Measurements from ENCODE around the gene SAA1.

Gene SAA1

DNA sequence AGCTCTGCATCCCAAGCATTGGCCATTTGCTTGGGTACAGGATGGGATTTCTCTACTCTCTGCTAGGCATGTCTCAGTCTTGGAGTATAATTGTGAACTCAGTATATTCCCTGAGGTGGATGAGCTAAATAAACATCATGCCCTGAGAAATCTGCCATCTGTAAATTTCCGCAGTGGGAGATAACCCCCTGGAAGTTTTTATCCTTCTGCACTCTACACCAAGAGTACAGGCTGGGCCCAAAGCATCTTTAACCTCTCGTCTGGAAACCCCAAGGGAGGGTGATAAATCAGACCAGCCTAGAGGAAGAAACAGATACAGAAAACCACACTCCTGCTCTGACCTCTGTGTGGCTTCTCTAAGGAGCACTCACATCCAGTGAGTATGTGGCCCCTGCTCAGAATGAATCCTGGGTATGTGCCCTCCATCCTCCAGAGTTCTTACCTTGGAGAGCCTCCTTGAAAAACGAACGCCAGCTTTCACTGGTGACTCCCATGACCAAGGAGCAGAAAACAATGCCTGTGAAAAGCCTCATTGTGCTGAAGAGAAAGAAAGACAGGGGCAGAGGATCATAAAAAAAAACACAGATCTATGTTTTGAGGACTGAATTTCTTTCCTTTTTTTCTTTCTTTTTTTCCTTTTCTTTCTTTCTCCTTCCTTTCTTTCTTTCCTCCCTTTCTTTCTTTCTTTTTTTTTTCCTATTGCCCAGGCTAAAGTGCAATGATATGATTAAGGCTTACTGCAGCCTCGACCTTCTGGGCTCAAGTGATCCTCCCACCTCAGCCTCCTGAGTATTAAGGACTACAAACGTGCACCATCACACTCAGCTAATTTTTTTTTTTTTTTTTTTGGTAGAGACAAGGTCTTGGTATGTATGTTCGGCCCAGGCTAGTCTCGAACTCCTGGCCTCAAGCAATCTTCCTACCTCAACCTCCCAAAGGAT is 30.4 kb upstream of the SAA1 start:
- Histone ChIP-seq H3K4me3 (replicated peaks; ENCODE audit: insufficient read depth, low read length) (no peak overlapping the region), H3K27me3 (ENCODE audit: insufficient read depth, poor library complexity, severe bottlenecking) (peaks cover 2% of the 10 kb centered on the region), H3K27ac (replicated peaks) (no peak overlapping the region)
- TF ChIP-seq, protein P1, sequence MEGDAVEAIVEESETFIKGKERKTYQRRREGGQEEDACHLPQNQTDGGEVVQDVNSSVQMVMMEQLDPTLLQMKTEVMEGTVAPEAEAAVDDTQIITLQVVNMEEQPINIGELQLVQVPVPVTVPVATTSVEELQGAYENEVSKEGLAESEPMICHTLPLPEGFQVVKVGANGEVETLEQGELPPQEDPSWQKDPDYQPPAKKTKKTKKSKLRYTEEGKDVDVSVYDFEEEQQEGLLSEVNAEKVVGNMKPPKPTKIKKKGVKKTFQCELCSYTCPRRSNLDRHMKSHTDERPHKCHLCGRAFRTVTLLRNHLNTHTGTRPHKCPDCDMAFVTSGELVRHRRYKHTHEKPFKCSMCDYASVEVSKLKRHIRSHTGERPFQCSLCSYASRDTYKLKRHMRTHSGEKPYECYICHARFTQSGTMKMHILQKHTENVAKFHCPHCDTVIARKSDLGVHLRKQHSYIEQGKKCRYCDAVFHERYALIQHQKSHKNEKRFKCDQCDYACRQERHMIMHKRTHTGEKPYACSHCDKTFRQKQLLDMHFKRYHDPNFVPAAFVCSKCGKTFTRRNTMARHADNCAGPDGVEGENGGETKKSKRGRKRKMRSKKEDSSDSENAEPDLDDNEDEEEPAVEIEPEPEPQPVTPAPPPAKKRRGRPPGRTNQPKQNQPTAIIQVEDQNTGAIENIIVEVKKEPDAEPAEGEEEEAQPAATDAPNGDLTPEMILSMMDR (IDR thresholded peaks at IDR 0.05; ENCODE audit: insufficient read depth, low read length): no peak
- TF ChIP-seq GABPA (IDR thresholded peaks at IDR 0.05; ENCODE audit: low read depth) (no peak), POLR2AphosphoS5 (IDR thresholded peaks at IDR 0.05; ENCODE audit: low read depth) (no peak), SPI1 (IDR thresholded peaks at IDR 0.05; ENCODE audit: borderline replicate concordance, low read depth) (no peak)
- TF ChIP-seq, protein P2, sequence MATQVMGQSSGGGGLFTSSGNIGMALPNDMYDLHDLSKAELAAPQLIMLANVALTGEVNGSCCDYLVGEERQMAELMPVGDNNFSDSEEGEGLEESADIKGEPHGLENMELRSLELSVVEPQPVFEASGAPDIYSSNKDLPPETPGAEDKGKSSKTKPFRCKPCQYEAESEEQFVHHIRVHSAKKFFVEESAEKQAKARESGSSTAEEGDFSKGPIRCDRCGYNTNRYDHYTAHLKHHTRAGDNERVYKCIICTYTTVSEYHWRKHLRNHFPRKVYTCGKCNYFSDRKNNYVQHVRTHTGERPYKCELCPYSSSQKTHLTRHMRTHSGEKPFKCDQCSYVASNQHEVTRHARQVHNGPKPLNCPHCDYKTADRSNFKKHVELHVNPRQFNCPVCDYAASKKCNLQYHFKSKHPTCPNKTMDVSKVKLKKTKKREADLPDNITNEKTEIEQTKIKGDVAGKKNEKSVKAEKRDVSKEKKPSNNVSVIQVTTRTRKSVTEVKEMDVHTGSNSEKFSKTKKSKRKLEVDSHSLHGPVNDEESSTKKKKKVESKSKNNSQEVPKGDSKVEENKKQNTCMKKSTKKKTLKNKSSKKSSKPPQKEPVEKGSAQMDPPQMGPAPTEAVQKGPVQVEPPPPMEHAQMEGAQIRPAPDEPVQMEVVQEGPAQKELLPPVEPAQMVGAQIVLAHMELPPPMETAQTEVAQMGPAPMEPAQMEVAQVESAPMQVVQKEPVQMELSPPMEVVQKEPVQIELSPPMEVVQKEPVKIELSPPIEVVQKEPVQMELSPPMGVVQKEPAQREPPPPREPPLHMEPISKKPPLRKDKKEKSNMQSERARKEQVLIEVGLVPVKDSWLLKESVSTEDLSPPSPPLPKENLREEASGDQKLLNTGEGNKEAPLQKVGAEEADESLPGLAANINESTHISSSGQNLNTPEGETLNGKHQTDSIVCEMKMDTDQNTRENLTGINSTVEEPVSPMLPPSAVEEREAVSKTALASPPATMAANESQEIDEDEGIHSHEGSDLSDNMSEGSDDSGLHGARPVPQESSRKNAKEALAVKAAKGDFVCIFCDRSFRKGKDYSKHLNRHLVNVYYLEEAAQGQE (IDR thresholded peaks at IDR 0.05; ENCODE audit: insufficient replicate concordance, low read depth): no peak
- DNase-seq (ENCODE audit: low read depth in 1 of 2, low spot score in 1 of 2): no peak

DNA sequence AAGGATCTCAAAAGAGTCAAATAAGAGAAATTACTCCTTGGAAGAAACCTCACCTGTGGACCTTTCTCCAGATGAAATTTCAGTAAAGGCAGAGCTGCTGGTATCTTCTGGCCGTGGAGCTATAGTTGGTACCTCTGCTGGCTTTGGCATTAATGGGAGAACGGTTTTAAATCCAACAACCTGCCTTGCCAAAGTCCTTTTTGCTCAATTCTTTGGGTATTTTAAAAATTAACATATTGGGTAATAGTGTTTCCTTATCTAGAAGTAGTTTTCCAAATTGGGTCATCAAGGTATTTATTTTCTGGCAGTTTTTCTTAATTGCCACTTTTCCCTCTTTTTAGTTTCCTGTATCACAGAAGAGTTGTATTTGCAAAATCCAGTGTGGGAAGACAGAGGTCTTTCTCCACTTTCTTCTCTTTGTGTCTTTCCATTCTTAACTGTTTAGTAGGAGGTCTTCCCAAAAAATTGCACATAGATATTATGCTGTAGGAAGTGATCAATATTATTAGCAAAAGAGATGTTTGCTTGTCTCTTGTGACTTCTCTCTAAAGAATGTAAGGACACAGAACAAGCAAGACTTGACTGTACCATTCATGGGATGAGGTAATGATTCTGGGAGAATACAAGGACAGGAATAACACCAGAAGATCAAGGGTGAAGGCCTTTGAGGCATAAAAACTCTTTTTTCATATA is 29.3 kb upstream of the SAA1 start, which contains the start of gene SAA4:
SAA4 (minus strand) TSS at position 139 of the 693 bp plus-strand sequence. CDS start 876 bp downstream, outside the sequence.
- TF ChIP-seq SPI1 (IDR thresholded peaks at IDR 0.05; ENCODE audit: borderline replicate concordance, low read depth): no peak
- TF ChIP-seq, protein P2 (IDR thresholded peaks at IDR 0.05; ENCODE audit: insufficient replicate concordance, low read depth): no peak
- TF ChIP-seq POLR2AphosphoS5 (IDR thresholded peaks at IDR 0.05; ENCODE audit: low read depth): no peak
- TF ChIP-seq GABPA (IDR thresholded peaks at IDR 0.05; ENCODE audit: low read depth): no peak
- TF ChIP-seq, protein P1 (IDR thresholded peaks at IDR 0.05; ENCODE audit: insufficient read depth, low read length): no peak
- Histone ChIP-seq H3K27me3 (ENCODE audit: insufficient read depth, poor library complexity, severe bottlenecking) (peaks cover 2% of the 10 kb centered on the region), H3K4me3 (replicated peaks; ENCODE audit: insufficient read depth, low read length) (no peak within 1 kb of the TSS), H3K27ac (replicated peaks) (no peak within 1 kb of the TSS)
- no peak for DNase-seq (ENCODE audit: low read depth in 1 of 2, low spot score in 1 of 2)

DNA sequence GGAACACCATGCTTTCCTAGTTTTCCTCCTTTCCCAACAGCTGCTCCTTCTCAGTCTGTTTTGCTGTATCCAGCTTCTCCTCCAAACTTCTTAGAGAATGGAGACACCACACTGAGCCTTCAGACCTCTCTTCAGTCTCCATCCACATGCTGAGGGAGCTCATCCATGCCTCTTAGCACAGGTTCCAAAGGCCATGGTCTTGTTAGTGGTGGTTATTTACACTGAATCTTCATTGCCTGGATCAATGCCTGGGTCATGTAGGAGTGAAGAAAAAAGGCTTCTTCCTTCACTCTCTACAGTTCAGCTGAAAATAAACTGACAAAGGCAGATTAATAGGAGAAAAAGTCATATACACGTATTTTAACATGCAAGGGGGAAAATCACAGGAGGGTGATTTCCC is 26.4 kb upstream of the SAA1 start:
- peaks cover 2% of the 10 kb centered on the region for H3K27me3 ChIP-seq (ENCODE audit: insufficient read depth, poor library complexity, severe bottlenecking)
- H3K27ac ChIP-seq (replicated peaks): no peak overlapping the region
- TF ChIP-seq, protein P2 (IDR thresholded peaks at IDR 0.05; ENCODE audit: insufficient replicate concordance, low read depth): no peak
- TF ChIP-seq GABPA (IDR thresholded peaks at IDR 0.05; ENCODE audit: low read depth): no peak
- no peak for TF ChIP-seq SPI1 (IDR thresholded peaks at IDR 0.05; ENCODE audit: borderline replicate concordance, low read depth)
- no peak for DNase-seq (ENCODE audit: low read depth in 1 of 2, low spot score in 1 of 2)
- H3K4me3 ChIP-seq (replicated peaks; ENCODE audit: insufficient read depth, low read length): no peak overlapping the region
